Measurements from ENCODE around the gene IFT27. TPM values are rescaled to one million over a fixed set of nuclear protein-coding genes. Genes with fewer than 3 reads are reported as not detected.

Gene IFT27
- total RNA-seq, 1 experiment from 2014 or later = 26.7 TPM

GRCh38 chr22:36727110-36727509 is 48.8 kb downstream of the IFT27 start:
- H3K27me3 ChIP-seq = peaks cover 32% of the 10 kb centered on the region
- H3K4me3 ChIP-seq = no peak overlapping the region
- DNase-seq = no peak
- no peaks in the 10 kb centered on the region for H3K9me3 ChIP-seq
- no peaks in the 10 kb centered on the region for H3K36me3 ChIP-seq

- H3K36me3 ChIP-seq = no peaks in the 10 kb centered on the region
- no peaks in the 10 kb centered on the region for H3K9me3 ChIP-seq
- H3K27me3 ChIP-seq = peaks cover 41% of the 10 kb centered on the region
- no peak overlapping the region for H3K4me3 ChIP-seq
- no peak for DNase-seq
Measured at GRCh38 chr22:36726007-36726380, 49.9 kb downstream of the IFT27 start.

- no peak overlapping the region for H3K4me3 ChIP-seq
- no peaks in the 10 kb centered on the region for H3K9me3 ChIP-seq
- DNase-seq = no peak
- peaks cover 45% of the 10 kb centered on the region for H3K27me3 ChIP-seq
- H3K36me3 ChIP-seq = no peaks in the 10 kb centered on the region
Measured at GRCh38 chr22:36725366-36726006, 50.4 kb downstream of the IFT27 start.

- no peak overlapping the region for H3K4me3 ChIP-seq
- H3K27me3 ChIP-seq = peaks cover 48% of the 10 kb centered on the region
- DNase-seq = no peak
- H3K9me3 ChIP-seq = no peaks in the 10 kb centered on the region
- H3K36me3 ChIP-seq = no peaks in the 10 kb centered on the region
Measured at GRCh38 chr22:36724836-36725235, 51.1 kb downstream of the IFT27 start.

DNA sequence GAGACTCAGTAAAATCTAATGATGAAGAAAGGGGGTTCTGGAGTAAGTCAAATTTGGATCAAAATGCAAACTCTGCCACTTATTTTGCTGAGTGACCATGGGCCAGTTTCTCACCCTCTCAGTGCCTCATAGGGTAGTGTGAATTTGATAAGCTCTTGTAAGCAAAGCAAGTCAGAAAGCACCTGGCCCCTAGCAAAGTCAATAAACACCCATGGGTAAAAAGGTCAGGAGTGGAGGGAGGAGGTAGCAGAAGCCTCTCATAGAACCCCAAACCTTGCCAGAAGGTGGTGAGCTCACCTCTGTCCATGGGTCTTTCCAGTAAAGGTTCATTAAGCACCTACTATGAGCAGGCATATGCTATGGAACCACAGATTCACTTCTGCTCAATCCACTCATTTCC is 53.9 kb downstream of the IFT27 start:
- no peak for DNase-seq
- H3K27me3 ChIP-seq = peaks cover 52% of the 10 kb centered on the region
- no peaks in the 10 kb centered on the region for H3K9me3 ChIP-seq
- H3K4me3 ChIP-seq = no peak overlapping the region
- H3K36me3 ChIP-seq = no peaks in the 10 kb centered on the region

DNA sequence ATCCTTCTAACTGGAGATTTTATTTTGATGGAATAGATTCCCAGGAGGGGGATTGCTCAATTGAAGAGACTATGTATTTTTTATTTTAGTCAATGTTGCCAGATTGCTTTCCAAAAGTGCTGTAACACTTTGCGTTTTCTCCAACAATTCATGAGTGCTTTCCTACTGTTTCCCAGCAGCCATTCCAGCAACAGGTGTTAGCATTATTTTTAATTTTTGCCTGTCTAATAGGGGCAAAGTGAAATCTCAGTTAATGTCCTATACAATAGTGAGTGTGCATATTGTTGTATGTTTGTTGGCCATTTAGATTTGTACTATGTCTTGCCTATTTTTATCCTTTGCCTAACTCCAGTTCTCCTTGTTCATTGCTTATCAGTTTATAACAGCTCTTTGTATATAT is 60.3 kb downstream of the IFT27 start:
- H3K9me3 ChIP-seq = no peaks in the 10 kb centered on the region
- DNase-seq = no peak
- no peaks in the 10 kb centered on the region for H3K36me3 ChIP-seq
- no peak overlapping the region for H3K4me3 ChIP-seq
- peaks cover 30% of the 10 kb centered on the region for H3K27me3 ChIP-seq

- no peaks in the 10 kb centered on the region for H3K36me3 ChIP-seq
- peaks cover 20% of the 10 kb centered on the region for H3K27me3 ChIP-seq
- H3K4me3 ChIP-seq = no peak overlapping the region
- H3K9me3 ChIP-seq = no peaks in the 10 kb centered on the region
- no peak for DNase-seq
Measured at GRCh38 chr22:36714110-36714509, 61.8 kb downstream of the IFT27 start.

- Histone ChIP-seq H3K9me3 (no peaks in the 10 kb centered on the region), H3K4me3 (no peak overlapping the region), H3K36me3 (no peaks in the 10 kb centered on the region), H3K27me3 (peaks cover 22% of the 10 kb centered on the region)
- no peak for DNase-seq
Measured at GRCh38 chr22:36713436-36713835, 62.5 kb downstream of the IFT27 start.

Other genes with a start within 250 kb of the IFT27 start
- gene EIF3D, start 247.0 kb downstream of the IFT27 start, total RNA-seq (2014; rRNA removed; shearing (Covaris generic); ENCODE audit: low replicate concordance) = 575 and 712 TPM in 2 replicates
- not detected in 2 replicates for gene CACNG2, start 72.4 kb downstream of the IFT27 start, total RNA-seq (2014; rRNA removed; shearing (Covaris generic); ENCODE audit: low replicate concordance)
- gene PVALB, start 40.9 kb upstream of the IFT27 start, total RNA-seq (2014; rRNA removed; shearing (Covaris generic); ENCODE audit: low replicate concordance) = not detected in 2 replicates
- gene NCF4, start 84.9 kb upstream of the IFT27 start, total RNA-seq (2014; rRNA removed; shearing (Covaris generic); ENCODE audit: low replicate concordance) = not detected in 2 replicates
- gene CSF2RB, start 137.5 kb upstream of the IFT27 start, total RNA-seq (2014; rRNA removed; shearing (Covaris generic); ENCODE audit: low replicate concordance) = not detected in 2 replicates
- 29.6 and 52.6 TPM in 2 replicates for gene TST, start 243.3 kb upstream of the IFT27 start, total RNA-seq (2014; rRNA removed; shearing (Covaris generic); ENCODE audit: low replicate concordance)
- gene MPST, start 243.6 kb upstream of the IFT27 start, total RNA-seq (2014; rRNA removed; shearing (Covaris generic); ENCODE audit: low replicate concordance) = 95.7 and 112 TPM in 2 replicates

Measured in MG63 (cell line).